WI38 (cell line): Measurements from ENCODE around the gene SMG7.

Experiments used
- H3K4me3 ChIP-seq: 2 replicates; pipeline ENCODE4 v1.5.1; 2011; ENCODE audit warnings: low read depth, mild to moderate bottlenecking, control low read depth, low read length
- TF ChIP-seq, protein P1 (sequence below): IDR thresholded peaks from 2 replicates; pipeline ENCODE4 v1.5.1; 2012; ENCODE audit warnings: low read depth, mild to moderate bottlenecking, control low read depth, low read length

Gene SMG7

DNA sequence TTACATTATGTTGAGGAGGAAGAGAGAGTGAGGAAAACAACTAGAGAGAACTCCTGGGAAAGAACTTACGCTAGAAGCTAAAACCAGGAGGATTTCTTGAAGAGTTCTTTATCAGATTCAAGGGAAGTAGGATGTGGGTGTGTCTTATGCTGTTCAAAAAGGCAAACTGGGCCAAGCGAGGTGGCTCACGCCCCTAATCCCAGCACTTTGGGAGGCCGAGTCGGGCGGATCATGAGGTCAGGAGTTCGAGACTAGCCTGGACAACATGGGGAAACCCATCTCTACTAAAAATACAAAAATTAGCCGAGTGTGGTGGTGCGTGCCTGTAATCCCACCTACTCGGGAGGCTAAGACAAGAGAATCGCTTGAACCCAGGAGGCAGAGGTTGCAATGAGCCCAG, 23.1 kb downstream of the SMG7 start:
- TF ChIP-seq, protein P1, sequence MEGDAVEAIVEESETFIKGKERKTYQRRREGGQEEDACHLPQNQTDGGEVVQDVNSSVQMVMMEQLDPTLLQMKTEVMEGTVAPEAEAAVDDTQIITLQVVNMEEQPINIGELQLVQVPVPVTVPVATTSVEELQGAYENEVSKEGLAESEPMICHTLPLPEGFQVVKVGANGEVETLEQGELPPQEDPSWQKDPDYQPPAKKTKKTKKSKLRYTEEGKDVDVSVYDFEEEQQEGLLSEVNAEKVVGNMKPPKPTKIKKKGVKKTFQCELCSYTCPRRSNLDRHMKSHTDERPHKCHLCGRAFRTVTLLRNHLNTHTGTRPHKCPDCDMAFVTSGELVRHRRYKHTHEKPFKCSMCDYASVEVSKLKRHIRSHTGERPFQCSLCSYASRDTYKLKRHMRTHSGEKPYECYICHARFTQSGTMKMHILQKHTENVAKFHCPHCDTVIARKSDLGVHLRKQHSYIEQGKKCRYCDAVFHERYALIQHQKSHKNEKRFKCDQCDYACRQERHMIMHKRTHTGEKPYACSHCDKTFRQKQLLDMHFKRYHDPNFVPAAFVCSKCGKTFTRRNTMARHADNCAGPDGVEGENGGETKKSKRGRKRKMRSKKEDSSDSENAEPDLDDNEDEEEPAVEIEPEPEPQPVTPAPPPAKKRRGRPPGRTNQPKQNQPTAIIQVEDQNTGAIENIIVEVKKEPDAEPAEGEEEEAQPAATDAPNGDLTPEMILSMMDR = no peak
- no peak overlapping the region for H3K4me3 ChIP-seq

DNA sequence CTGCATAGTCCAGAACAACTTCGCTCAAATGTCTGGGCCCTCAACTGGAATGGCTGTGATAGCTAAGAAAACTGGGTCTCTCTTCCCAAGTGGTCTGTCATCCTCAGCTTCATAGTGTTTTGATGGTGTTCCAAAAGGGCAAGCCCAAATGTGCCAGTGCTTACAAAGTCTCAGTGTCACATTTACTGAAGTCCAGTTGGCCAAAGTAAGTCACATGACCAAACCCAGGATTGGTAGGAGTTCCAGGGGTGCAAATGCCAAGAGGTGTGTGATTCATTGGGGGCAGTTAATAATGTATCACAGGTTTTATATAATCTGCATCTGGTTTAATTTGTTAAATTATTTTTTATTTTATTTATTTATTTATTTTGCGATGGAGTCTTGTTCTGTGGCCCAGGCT, 24.9 kb downstream of the SMG7 start:
- TF ChIP-seq, protein P1 = no peak
- no peak overlapping the region for H3K4me3 ChIP-seq

DNA sequence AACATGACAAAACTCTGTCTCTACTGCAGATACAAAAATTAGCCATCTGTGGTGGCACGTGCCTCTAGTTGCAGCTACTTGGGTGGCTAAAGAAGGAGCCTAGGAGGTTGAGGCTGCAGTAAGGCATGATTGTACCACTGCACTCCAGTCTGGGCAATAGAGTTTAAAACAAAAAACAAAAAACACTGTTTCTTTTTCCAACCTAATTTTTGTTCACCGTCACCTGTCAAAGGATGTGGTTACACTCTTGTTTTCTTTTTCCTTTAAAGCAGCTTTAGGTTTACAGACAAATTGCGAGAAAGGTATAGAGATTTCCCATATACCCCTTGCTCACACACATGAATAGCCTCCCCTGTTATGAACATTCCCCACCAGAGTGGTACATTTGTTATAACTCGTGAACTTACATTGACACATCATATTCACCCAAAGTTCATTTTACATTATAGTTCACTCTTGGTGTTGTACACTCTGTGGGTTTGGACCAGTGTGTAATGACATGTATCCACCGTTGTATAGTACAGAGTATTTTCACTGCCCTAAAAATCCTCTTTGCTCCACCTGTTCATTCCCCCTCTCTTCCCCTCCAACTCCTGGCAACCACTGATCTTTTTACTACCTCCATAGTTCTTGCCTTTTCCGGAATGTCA, 26.2 kb downstream of the SMG7 start:
- TF ChIP-seq, protein P1 = no peak

DNA sequence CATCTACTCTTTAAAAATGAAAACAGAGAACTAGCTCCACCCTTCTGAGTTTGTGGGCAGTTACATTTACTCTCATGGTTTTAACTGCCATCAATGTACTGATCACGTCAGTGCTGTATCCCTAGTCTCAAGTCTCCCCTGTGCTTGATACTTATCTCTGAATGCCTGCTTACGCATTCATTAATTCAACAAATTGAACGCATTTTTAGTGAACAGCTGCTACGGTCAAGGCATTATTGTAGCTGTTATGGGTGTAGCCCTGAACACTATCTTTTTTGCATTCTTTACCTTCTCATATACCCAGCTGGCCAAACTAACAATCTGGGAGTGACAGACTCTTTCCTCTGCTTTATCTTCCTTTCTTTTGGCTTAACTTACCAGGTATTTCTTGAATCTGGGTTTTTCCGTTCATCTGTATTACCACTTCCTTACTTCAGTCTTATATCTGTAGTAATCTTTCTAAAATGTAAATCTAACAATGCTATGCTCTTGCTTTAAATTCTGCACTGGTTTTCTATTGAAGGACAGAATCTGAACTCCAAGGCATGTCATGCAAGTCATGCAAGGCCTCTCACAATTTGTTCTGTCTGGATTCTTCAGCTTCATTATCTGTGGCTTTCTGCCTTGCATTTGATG, 33.3 kb downstream of the SMG7 start:
- no peak overlapping the region for H3K4me3 ChIP-seq
- TF ChIP-seq, protein P1 = no peak

More for the DNA sequence above, 26.2 kb downstream of the SMG7 start:
- H3K4me3 ChIP-seq = no peak overlapping the region

DNA sequence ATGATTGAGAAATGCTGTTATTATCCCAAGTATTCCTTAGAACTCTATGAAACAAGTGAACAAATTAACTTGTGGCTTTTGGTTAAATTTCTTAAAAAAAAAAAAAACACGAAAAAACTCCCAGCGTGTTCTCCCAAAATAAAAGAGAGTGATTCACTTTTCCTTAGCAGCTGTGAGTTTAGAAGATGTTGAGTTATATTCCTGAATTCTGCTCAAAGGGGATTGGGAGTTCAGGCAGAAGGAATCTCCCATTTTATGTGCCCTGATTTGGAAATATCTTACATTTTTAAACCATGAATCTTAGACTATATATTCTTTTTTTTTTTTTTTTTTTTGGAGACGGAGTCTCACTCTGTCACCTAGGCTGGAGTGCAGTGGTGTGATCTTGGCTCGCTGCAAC, 34.3 kb downstream of the SMG7 start:
- TF ChIP-seq, protein P1 = no peak
- no peak overlapping the region for H3K4me3 ChIP-seq

DNA sequence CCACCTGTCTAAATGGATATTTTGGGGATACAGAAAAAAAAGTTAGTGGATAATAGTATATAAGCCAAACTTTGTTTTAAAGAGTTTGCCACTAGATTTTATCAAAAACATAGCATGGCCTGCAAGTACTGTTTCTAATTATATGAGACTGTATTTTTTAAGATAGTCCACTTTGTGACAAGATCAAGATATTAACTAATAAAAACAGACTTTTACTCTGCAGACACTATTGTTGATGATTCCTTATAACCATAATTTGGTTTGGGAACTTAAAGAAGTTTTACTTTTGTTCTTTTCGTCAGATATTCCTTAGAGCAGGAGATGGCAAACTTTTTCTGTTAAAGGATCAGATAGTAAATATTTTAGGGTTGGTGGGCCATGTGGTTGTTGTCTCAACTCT, 36.4 kb downstream of the SMG7 start:
- no peak overlapping the region for H3K4me3 ChIP-seq
- TF ChIP-seq, protein P1 = no peak

DNA sequence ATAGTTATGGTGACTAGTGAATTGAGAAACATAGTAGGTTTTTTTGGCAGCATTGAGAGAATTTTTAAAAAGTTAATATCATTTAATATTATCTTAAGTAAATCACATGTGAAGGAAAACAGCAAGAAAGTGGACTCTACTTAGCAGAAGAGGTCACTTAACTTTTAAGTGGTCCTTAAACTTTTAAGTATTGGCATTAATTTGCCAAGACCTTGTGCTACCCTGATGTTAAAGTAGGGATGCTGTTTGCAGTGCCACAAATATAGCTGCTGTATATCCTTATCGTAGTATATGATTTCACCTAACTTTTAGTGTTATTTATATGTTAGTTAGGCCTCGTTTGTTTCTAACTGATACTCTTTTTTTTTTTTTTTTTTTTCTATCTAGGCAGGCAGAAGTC, 40.2 kb downstream of the SMG7 start:
- H3K4me3 ChIP-seq = no peak overlapping the region
- TF ChIP-seq, protein P1 = no peak
